ENCODE data around the gene RRAS.

The RRAS gene

GRCh38 chr19:49676784-49677230 lies 36.9 kb upstream of the RRAS start:
- peak; percentile 100 for DNase-seq

- peak; percentile 94 for DNase-seq
Measured at GRCh38 chr19:49676136-49676783, 36.3 kb upstream of the RRAS start.

DNA sequence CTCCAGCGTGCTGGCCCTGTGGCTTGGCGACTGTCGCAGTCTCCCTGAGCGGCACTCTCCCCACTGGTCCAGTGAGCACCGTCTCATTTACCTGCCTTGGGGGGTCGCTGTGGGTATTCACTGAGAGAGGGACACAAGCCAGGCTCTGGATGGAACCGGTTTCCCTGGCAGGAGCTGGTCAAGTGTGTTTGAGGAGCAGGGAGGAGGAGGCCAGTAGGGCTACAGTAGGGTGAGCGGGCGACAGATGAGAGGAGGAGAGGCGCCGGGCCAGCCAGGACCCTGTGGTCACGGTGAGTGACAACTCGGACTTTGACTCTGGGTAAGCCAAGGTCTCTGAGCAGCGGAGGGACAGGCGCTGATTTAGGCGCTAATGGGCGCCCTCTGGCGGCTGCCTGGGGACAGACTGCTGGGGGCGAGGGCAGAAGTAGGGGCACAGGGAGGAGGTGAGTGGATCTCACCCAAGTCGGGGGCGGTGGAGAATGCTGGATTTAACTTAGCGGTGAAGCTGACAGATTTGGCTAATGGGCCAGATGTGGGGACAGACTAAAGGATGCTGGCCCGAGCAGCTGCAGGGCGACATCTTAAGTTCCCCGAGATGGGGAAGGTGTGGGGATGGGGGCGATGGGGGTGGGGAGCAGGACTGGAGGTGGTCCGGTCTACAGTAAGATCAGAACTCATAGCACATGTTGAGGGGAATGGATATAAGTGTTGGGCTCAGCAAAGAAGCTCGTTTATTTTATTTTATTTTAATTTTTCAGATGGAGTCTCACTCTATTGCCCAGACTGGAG lies 32.4 kb upstream of the RRAS start:
- DNase-seq = peak; percentile 76

DNA sequence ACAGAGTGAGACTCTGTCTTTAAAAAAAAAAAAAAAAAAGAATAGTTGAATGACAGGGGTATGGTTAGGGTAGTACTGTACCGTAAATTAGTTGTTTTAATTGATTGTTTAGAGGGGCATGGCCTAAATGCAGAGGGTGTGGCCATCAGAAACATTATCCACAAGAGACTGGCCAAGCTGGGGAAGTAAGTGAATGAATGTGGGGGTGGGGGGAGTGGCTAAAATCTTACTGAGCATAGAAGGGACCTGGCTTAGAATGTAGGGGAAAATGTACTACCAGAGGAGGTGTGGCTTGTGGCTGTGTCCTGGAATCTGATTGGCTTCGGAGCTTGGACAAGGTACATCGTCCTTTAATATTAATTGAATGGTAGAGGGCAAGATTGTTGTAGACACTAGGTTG lies 29.6 kb upstream of the RRAS start:
- DNase-seq = no peak

DNA sequence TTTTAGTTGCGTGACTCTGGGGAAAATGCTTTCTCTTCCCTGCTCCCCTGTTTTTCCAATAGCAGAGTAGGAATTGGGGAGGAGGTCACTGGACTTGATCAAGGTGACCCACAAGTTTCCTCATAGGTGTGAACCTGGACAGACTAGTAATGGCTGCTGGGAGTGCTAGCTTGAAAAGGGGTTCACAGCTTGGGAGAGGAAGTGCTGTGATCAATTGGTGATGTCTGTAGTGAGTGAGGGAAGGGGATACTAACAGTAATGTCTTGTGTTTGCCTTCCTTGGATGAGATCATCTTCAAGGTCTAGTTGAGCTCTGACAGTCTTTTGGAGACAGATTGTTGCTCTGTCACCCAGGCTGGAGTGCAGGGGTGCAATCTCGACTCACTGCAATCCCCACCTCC lies 27.5 kb upstream of the RRAS start:
- DNase-seq = no peak

GRCh38 chr19:49666120-49666444 lies 26.1 kb upstream of the RRAS start:
- no peak for DNase-seq

- peak; percentile 96 for DNase-seq
Measured at GRCh38 chr19:49665351-49666119, 25.6 kb upstream of the RRAS start, which contains the start of the genes BCL2L12 and IRF3. Gene BCL2L12 (plus strand): TSS chr19:49665933. CDS start chr19:49666693, 760 bp downstream. Gene IRF3 (minus strand): TSS chr19:49665857. CDS start chr19:49664838, 1,019 bp downstream.

- no peak for DNase-seq
Measured at GRCh38 chr19:49665036-49665350, 25.1 kb upstream of the RRAS start.

DNA sequence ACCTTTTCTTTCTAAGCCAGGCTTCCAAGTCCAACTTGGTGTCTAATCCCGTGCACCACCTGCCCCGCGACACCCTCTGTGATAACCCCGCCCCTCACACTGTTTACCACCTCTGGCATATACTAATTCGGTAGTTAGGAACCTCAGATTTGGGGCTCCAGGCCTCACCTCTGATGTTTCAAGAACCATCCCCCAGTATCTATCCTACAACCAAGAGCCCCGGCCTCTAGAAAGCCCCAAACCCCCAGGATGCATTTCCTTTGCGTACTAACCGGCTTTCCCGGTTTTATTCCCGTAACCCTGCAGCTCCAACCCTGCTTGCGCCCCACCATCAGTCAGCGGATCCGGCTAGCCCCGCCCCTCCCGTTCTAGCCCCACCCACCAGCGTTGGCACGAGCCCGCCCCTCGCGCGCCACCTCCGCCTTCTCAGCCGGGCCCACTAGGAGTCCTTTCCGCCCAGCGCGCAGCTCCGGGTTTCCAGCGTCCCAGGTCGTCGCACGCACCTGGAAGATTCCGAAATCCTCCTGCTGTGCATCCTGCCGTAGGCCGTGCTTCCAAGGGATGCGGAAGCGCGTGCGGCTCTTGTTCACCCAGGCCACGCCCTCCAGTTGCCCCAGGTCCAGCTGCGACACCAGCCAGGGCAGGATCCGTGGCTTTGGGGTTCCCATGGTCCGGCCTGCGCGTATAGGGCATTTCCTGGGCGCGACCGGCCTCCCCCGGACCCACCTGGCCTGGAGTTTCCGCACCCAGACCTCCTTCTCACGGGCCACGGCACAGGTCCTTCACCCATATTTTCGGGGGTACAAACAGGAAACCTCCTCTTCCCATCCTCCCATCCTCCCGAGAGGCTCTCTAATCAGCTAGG lies 24.5 kb upstream of the RRAS start:
- DNase-seq = peak; percentile 87

DNA sequence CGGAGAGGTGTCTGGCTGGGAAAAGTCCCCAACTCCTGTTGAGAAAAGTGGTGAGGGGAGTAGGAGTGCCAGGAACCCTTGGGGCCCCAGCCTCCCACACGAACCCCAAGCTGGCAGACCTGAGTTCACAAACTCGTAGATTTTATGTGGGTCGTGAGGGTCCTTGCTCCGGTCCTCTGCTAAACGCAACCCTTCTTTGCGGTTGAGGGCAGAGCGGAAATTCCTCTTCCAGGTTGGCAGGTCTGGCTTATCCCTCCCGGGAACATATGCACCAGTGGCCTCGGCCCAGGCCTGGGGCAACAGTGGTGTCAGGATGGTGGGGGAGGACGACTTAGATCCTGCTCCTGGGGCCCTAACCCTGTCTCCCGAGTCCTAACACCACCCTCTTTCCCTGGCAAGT lies 23.3 kb upstream of the RRAS start:
- no peak for DNase-seq

- DNase-seq = no peak
Measured at GRCh38 chr19:49662011-49662410, 22.1 kb upstream of the RRAS start.

DNA sequence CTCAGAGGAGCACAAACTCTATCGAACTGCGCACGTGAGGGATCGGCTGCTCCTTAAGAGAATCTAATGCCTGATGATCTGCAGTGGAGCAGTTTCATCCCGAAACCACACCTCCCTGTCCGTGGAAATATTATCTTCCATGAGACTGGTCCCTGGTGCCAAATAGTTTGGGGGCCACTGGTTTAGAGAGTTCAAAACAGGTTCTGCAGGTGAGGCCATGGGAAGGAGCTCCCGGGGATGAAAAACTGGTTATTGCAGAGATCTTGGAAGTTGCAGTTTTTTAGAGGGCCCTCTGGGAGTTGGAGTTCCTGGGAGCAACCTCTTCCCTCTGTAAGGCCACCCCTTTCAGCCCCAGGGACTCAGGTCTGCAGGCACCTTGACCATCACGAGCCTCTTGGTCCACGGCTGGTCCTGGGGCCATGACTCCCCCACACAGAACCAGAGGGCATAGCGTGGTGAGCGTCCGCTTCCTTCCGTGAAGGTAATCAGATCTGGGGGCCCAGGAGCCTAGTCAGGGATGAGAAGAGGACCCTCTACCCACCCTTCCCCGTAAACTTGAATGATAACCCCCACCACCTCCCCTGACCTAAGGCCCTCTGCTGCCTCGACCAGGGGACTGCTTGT lies 20.5 kb upstream of the RRAS start:
- no peak for DNase-seq

GRCh38 chr19:49658566-49659442 lies 18.9 kb upstream of the RRAS start:
- DNase-seq = no peak

- no peak for DNase-seq
Measured at GRCh38 chr19:49658139-49658517, 18.2 kb upstream of the RRAS start.

- no peak for DNase-seq
Measured at GRCh38 chr19:49657493-49658138, 17.7 kb upstream of the RRAS start.

- DNase-seq = no peak
Measured at GRCh38 chr19:49656456-49657109, 16.6 kb upstream of the RRAS start.

DNA sequence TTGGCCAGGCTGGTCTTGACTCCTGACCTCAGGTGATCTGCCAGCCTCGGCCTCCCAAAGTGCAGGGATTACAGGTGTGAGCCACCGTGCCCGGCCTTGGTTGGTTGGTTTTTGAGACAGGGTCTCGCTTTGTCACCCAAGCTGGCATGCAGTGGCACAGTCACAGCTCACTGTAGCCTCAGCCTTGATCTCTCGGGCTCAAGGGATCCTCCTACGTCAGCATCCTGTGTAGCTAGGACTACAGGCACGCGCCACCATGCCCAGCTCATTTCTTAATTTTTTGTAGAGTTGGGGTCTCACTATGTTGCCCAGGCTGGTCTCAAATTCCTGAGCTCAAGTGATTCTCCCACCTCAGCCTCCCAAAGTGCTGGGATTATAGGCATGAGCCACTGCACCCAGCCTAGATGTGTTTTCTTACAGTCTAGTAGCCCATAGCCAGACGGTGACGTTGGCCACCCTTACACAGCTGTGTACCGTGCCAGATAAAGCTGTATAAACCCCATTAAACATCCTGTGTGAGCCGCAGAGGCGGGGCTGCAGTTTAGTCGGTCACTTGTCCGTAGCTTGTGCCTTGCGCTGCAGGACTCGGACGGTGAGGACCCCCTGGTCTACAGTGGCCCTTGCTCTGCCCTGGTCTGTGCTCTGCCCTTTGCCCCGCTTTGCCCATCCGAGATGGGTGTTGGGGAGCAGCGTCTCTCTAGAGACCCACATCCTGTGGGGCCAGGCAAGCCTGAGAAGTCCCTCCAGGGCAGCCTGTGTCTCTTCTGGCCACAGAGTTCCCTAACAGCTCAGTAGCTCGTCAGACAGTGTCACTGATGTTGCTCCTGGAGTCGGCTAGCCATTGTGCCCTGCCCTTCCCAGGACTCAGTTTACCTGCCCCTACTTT lies 15.9 kb upstream of the RRAS start:
- DNase-seq = no peak

GRCh38 chr19:49654581-49654980 lies 14.6 kb upstream of the RRAS start:
- DNase-seq = no peak

GRCh38 chr19:49653466-49653806 lies 13.5 kb upstream of the RRAS start:
- DNase-seq = no peak

Data from midbrain (tissue), 1 donor.